Stimulated activated CD8-positive, alpha-beta memory T cell treated with anti-CD3 and anti-CD28 coated beads, Interleukin-15, amount 100 ng/mL, for 24 hours (primary cell): ENCODE results near the gene CCNB3.

Experiments
- DNase-seq: peaks from one replicate; pipeline ENCODE4 v3.0.0-alpha.2; 2020; ENCODE audit warnings: low read depth

CCNB3 gene

GRCh38 chrX:50343917-50344316, 139.4 kb downstream of the CCNB3 start:
- no peak for DNase-seq

- DNase-seq: no peak
Observed at GRCh38 chrX:50372966-50373365, 168.4 kb downstream of the CCNB3 start.

GRCh38 chrX:50375481-50376267, 171.1 kb downstream of the CCNB3 start:
- DNase-seq: no peak

- no peak for DNase-seq
Observed at GRCh38 chrX:50381729-50382415, 177.3 kb downstream of the CCNB3 start.

GRCh38 chrX:50386520-50386919, 182.0 kb downstream of the CCNB3 start:
- DNase-seq: no peak

- no peak for DNase-seq
Observed at GRCh38 chrX:50393902-50394301, 189.3 kb downstream of the CCNB3 start.
